ENCODE results near the gene TLE2. TPM values are rescaled to one million over a fixed set of nuclear protein-coding genes. Genes with fewer than 3 reads are reported as not detected.

The TLE2 gene
- total RNA-seq, 4 donors from 2014 or later: 6.5 to 29.7 (median 16.3) TPM

GRCh38 chr19:3014135-3014534, 14.9 kb downstream of the TLE2 start:
- no peak for TF ChIP-seq CTCF (IDR thresholded peaks at IDR 0.05; ENCODE audit: low read depth)

- TF ChIP-seq CTCF (IDR thresholded peaks at IDR 0.05; ENCODE audit: low read depth): no peak
Measured at GRCh38 chr19:3013263-3013725, 15.8 kb downstream of the TLE2 start.

GRCh38 chr19:3012621-3013262, 16.3 kb downstream of the TLE2 start:
- TF ChIP-seq CTCF (IDR thresholded peaks at IDR 0.05; ENCODE audit: low read depth): no peak

GRCh38 chr19:3010871-3011270, 18.2 kb downstream of the TLE2 start:
- TF ChIP-seq CTCF (IDR thresholded peaks at IDR 0.05; ENCODE audit: low read depth): no peak

- no peak for TF ChIP-seq CTCF (IDR thresholded peaks at IDR 0.05; ENCODE audit: low read depth)
Measured at GRCh38 chr19:3008994-3009393, 20.1 kb downstream of the TLE2 start.

GRCh38 chr19:3007975-3008374, 21.1 kb downstream of the TLE2 start:
- no peak for TF ChIP-seq CTCF (IDR thresholded peaks at IDR 0.05; ENCODE audit: low read depth)

- no peak for TF ChIP-seq CTCF (IDR thresholded peaks at IDR 0.05; ENCODE audit: low read depth)
Measured at GRCh38 chr19:3006075-3006767, 22.9 kb downstream of the TLE2 start.
